Measurements from ENCODE around the gene CD300LG.

- TF ChIP-seq POLR2A (IDR thresholded peaks at IDR 0.05) (no peak), CTCF (IDR thresholded peaks at IDR 0.05) (no peak)
These were observed 38.9 kb upstream of the CD300LG start for GRCh38 chr17:43808076-43808475.

Data from adrenal gland (tissue), 5 donors.